ENCODE data around the gene BCL2L13.

DNA sequence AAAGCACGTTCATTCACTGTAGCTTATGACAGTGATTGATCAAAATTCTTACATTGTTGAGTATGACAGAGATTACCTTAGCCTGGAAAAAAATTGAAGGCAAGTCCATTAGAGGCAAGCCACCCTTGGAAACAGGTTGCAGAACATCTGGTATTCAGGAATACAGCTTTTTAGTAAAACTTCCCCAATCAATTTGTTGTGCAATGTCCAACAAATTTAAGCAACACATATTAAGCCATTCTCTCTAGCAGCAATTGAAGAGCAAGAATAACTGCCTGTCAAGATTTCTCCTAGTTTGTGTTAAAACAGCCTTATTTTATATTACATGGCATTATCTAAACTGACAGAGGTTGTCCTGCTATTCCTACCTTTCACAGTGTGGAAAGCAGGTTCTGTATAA is 37.0 kb downstream of the BCL2L13 start:
- TF ChIP-seq FOXK2 (IDR thresholded peaks at IDR 0.05) (no peak), LEF1 (IDR thresholded peaks at IDR 0.05; ENCODE audit: borderline replicate concordance) (no peak), ZNF384 (IDR thresholded peaks at IDR 0.05) (no peak), FOXA1 (IDR thresholded peaks at IDR 0.05) (no peak), L3MBTL2 (conservative IDR thresholded peaks at IDR 0.05) (no peak)

Data from HEK293T (cell line).